GM21423 (cell line): ENCODE data around the gene FAM120C.

Experiments
- ATAC-seq: cut with Tn5 transposase; IDR thresholded peaks from one replicate; pipeline ENCODE4 v1.9.1; 2021; ENCODE audit warnings: mild to moderate bottlenecking, moderate library complexity; ENCODE audit not compliant: unreplicated experiment

FAM120C gene

DNA sequence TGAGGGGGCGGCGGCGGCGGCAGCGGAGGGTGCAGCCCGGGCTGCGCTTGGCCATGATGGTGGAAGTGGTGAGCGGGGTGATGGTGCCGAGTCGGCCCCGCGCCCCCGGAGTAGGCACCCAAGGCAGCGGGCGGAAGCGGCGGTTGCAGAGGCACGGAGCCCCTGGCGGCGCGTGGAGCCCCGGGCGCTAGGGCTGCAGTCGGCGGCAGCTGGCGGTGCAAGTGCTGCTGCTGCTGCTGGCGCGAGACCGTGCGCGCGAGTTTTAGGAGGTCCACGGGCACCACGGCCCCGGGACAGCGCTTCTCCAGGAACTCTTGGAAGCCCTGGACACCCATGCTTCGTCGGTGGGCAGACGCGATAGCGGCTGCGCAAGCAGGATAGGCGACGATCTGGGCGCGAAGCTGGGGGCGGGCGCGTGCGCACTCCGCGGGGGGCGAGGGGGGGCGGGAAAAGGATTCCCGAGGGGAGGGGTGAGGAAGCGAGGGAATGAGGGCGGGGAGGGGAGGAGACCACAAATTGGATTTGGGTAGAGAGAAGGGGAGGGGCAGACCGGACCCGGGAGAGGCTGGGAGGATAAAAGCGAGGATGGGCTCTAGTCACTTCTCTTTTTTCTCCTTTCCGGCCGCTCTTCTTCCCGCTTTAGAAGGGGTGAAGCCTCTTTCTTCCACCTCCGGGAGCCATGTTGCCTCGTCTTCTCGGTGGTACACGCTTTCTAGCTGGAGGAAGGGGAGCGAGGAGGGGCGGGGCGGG is at the start of gene FAM120C:
TSS of gene FAM120C (minus strand) at position 391 of the 750 bp plus-strand sequence. CDS start at position 335, 56 bp downstream.
- peak; percentile 35 for ATAC-seq

DNA sequence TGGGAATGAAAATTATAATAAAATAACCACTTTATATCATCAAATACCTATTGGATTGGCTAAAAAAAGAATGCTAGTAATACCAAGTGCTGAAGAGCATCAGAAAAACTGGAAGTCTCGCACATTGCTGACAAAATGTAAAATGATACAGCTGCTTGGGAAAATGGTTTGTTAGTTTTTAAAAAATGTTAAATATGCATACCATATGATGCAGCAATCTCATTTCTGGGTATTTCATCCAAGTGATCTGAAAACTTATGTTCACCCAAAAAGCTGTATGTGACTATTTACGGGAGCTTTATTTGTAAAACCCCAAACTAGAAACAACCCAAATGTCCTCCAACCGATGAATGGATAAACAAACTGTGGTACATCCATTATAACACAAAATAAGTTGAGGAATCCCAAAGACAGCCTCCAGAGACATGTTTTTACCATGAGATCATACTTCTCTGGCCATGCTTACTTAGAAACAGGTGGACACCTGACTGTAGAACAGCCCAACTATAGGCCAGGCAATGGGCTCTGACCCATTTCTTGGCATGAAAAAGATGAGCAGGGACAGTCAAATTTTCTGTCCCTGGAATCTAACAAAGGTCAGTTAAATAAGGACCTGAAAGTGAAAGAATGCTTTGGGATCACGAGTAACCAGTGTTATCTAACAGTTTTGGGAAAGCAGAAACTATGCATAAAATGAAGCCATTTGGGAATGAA is 47.5 kb upstream of the FAM120C start:
- ATAC-seq = no peak

DNA sequence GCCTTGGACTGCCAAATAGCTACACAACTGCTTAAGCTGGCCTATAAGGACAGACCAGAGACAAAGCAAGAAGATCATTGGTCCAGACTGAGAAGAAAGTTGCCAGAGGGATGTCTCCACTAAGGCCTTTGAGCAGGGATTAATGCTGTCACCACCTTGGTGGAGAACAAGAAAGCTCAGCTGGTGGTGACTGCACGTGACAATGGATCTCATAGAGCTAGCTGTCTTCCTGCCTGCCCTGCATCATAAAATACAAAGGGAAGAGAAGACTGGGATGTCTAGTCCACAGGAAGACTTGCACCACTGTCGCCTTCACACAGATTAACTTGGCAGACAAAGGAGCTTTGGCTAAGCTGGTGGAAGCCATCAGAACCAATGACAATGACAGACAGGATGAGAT is 40.5 kb upstream of the FAM120C start:
- ATAC-seq = no peak

- no peak for ATAC-seq
Measured at GRCh38 chrX:54213603-54214002, 30.5 kb upstream of the FAM120C start.

DNA sequence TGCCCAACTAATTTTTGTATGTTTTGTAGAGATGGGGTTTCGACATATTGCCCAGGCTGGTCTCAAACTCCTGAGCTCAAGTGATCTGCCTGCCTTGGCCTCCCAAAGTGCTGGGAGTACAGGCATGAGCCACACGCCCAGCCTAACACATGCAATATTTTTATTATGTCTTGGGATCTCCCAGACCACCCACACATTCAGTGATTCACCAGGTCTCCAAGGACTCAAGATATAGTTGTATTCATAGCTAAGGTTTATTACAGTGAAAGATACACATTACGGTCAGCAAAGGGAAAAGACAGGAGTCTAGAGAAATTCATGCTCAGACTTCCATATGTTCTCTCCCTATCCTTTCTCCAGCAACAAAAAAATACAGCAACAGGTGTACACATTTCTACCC is 25.5 kb upstream of the FAM120C start:
- no peak for ATAC-seq

GRCh38 chrX:54198262-54198661 is 15.2 kb upstream of the FAM120C start:
- no peak for ATAC-seq

DNA sequence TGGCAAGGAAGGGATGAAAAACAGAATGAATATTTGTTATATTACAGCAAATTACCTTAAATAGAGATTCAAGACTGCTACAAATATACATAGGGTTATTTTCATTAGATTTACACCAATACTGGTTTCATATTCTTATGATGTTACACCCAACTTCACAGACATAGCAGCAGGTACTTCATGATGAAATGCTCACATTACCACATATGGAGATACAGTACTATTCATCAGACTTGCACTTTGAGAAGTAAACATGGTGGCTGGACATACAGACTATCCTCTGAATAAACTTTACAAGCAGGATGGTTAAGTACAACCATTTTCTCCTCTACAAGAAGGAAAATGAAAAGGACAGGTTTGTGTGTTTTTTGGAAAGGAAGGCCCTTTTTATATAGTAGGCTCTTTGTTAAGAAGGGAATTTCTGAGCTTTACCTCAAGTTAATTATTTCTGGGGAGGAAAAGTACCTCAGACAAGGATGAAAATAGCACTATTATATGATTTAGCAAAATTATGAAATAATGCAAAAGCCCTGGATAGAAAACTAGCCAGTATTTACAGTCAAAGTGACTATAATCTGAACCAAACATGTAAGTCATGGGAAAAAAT is 12.0 kb upstream of the FAM120C start:
- ATAC-seq = no peak

DNA sequence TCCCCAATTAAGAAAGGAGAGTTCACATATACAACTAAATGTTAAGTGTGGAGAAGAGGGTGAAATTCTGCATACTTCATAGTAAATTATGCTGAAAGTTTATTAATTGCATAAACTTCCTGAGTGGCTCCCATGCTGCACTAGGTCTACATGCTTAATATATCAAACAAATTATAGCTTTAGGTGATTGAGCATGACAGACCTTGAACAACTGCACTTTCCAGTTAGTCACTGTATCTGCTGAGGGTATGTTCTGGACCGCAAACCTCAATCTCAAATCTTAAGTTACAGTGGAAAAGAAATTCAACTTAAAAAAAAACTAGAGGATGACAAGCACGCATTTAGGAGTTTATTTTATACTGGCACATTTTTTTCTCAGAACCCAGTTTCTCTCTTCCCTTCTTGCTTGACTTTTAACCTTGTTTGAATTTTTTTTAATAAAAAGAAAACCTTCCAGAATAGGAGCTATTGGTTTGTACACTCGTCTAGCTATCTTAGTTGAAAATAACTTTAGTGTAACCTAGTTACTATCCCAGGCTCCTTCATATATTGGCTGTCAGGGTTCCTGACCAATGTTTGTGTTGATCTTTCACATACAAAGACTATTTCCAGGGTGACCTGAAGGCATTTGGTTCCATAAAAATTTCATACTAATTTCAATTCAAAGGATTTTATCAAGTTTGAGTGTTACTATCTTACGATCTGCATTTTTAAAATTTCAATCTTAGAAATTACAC is 10.2 kb upstream of the FAM120C start:
- ATAC-seq = no peak

DNA sequence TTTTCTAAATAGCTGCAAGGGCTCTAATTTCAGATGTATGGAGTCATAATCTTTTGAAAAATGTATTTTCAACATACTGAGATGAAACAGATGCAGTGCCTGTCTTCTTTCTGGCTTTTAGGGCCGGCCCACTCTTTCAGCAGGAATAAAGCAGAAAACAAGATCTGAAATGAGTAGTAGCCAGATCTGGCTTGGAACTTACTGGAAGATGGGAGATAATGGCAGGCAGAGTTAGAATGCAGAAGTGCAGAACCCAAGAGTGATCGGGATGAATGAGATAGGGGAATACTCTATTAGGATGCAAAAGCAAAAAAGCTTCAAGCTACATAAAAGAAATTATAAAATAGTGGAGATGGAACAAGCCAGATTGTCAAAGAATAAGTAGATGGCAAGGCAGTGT is 1.4 kb upstream of the FAM120C start:
- no peak for ATAC-seq

DNA sequence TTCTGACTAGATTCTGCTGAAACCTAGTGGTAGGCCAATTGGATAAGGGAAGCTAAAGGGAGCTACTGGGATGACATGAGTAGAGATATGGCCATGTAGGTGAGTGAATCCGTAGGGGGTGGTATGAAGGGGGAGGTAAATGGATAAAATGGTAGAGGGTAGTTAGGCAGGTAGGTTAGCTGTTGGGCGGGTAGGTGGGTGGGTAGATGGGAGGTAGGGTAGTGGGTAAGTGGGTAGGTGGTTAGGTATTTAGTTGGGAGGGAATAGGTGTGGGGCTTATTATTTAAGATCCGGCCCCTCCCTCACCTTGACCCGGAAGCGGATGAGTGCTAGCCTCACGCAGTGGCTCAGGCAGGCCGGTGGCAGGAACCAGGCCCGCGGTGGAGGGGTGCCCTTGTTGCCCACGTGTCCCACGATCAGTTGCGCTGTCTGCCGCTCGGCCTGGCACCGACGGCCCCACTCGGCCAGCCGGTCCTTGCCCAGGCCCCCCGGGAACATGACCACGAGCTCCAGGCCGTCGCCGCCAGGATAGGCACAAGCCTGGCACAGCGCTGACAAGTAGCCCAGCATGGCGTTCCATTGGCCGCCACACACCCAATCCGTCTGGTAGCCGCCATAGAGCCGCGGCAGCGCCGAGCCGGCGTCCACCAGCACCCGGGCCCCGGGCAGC is 725 bp downstream of the FAM120C start:
- ATAC-seq = peak; percentile 73

DNA sequence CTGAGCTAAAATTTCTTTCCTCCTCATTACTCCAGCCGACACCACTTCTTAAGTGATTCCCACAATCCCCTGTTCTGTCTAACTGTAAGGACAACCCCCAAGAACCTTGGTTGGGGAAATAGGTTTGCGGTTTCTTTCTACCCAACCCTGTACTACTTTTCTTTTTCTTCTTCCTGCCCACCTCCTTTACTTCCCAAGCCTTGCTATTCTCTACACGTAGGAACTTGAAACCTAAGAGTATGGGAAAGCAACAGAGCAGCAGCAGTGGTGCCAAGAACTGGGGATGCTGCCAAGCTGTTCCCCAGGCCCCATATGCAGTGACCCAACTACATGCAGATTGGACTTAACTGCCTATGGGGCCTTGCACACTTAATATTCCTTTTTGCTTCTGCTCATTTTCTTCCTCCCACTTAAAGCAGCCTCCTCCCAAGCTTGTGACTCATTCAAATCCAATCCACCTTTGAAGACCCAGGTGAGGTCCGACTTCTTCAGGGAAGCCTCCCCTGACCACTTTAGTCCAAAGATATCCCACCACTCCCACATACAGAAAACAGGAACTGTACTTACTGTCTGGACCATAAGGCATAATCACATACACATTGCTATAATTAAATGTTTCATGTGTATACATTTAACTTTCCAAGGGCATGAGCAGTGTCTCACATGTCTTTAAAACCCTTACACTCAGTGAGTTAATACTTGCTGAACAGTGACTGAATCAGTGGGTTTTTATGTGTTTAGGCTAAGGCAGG is 1.7 kb downstream of the FAM120C start:
- ATAC-seq = no peak

DNA sequence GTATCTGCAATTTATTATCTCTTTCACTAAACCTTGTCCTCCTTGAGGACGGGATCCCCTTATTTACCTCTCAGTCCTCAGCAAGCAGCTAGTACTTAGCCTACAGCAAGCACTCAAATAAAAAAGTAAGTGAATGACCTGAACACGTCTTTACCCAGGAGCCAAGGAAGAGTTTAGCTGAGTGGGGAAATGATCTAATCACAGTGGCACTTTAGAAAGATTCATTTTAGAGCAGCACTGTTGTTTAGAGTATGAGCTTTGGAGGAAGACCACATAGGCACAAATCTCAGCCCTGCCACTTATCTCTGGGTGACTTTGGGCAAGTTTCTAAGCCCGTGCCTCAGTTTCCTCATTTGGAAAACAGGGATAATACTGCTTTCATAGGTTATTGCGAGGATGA is 2.7 kb downstream of the FAM120C start:
- ATAC-seq = no peak

- ATAC-seq = no peak
Measured at GRCh38 chrX:54178100-54178940, 4.7 kb downstream of the FAM120C start.

DNA sequence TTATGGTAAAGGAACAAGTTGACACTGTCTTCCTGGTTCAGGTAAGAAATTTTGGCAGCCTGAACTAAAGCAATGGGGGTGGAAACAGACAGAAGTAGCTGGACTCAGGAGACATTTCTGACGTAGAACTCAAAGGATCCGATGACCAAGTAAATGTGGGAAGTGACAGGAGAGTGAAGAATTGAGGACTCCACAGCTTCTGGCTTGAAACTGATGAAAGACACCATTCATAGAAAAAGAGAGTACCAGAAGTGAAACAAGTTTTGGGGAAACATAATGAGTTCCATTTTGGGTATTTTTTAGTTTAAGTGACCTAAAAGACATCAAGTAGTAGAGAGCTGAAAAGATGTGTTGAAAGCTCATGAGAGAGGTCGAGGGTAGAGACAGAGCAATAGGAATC is 5.7 kb downstream of the FAM120C start:
- no peak for ATAC-seq

DNA sequence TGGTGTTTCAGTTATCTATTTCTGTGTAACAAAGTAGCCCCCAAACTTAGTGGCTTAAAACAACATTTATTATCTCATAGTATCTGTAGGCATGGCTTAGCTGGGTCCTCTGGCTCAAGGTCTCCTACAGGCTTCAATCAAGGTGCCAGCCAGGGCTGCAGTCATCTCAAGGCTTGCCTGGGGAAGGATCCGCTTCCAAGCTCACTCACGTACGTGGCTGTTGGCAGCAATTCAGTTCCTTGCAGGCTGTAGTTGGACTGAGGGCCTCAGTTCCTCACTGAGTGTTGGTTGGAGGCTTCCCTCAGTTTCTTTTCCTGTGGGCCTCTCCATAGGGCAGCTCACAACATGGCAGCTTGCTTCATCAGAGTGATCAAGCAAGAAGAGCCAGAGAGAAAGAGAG is 9.3 kb downstream of the FAM120C start:
- ATAC-seq = no peak

DNA sequence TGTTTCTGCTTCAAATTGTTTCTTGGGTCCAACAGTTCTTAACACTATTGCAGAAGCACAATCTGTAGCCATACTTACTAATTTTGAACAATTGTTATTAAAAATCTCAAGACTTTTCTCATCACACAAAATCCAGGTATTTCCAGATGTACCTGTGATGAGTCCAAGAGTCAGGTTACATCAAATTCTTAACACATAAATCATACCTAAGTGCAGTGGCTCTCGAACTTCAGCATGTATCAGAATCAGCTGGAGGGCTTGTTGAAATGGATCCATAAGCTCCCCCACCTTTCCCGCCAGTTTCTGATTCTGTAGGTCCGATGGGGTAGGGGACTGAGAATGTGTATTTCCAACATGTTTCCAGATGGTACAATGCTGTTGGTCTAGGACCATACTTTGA is 10.6 kb downstream of the FAM120C start:
- no peak for ATAC-seq

GRCh38 chrX:54171527-54172250 is 11.4 kb downstream of the FAM120C start:
- ATAC-seq = no peak

DNA sequence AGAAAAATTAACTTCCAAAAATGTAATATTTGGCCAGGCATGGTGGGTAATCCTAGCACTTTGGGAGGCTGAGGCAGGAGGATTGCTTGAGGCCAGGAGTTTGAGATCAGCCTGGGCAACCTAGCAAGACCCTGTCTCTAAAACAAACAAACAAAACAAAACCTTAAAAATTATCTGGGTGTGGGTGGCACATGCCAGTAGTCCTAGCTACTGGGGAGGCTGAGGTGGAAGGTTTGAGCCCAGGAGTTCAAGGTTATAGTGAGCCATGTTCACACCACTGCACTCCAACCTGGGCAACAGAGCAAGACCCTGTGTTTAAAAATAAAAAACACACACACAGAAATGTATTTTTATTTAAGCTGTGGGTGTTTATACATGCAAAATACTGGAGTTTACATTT is 12.0 kb downstream of the FAM120C start:
- no peak for ATAC-seq

- ATAC-seq = no peak
Measured at GRCh38 chrX:54166915-54167314, 16.1 kb downstream of the FAM120C start.
